GM13977 (cell line): ENCODE results near the gene AP1AR.

ENCODE experiments used
- DNase-seq: peaks from one replicate; pipeline ENCODE4 v3.0.0; 2012; ENCODE audit warnings: low spot score
- in situ Hi-C: fragments of 300-500 bp; cut with MboI; formaldehyde crosslinking; loops from one replicate; pipeline ENCODE4 v1.12.0; 2022; ENCODE audit warnings: low sequenced_read_pairs, low pct_unique_long_range_greater_than_20kb, mixed read lengths, inconsistent platforms; ENCODE audit not compliant: unreplicated experiment
- TF ChIP-seq, protein P1 (sequence below): IDR thresholded peaks from 2 replicates; pipeline ENCODE4 v1.5.1; 2012; ENCODE audit warnings: mild to moderate bottlenecking, control low read depth; ENCODE audit not compliant: insufficient read depth; ENCODE audit errors: extremely low read depth, missing control alignments

Gene AP1AR

DNA sequence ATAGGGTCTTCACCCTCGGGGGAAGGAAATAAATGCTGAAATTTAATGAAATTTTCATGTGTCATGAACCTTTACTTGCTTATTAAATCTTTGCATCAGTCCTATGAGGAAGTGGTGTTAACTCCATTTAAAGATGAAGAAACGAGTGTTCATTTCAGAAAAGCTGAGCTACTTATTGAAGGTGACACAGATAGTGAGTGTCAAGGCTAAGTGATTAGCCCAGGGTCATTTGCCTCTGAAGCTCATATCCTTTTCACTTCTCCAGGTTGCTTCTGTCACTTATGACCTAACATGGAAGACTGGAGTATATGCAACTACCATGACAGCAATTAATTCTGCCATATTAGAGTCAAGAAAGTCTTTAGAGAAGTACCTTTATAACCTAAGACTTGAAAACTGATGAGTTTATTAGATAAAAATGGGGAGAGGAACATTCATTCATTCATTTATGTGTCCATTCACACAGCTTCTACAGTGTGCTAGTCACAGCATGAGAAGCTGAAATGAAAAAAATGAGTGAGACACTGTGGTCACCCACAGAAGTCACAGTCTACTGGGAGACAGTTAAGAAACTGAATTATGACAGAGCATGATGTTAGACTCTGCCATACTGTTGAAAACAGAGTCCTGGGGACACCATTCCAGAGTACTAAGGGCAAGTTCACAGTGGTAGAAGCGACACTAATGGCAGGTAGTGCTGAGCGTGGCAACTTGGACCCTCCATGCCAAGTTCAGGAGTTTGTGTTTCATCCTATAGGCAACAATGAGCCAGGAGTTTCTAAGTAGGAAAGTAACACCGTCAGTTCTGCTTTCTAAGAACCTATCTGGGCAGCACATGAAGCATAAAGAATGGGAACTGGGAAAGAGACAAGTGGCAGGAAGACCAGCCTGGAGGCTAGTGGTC is 86.9 kb downstream of the AP1AR start:
- DNase-seq = peak; percentile 35

More for the DNA sequence above, 86.9 kb downstream of the AP1AR start:
- TF ChIP-seq, protein P1, sequence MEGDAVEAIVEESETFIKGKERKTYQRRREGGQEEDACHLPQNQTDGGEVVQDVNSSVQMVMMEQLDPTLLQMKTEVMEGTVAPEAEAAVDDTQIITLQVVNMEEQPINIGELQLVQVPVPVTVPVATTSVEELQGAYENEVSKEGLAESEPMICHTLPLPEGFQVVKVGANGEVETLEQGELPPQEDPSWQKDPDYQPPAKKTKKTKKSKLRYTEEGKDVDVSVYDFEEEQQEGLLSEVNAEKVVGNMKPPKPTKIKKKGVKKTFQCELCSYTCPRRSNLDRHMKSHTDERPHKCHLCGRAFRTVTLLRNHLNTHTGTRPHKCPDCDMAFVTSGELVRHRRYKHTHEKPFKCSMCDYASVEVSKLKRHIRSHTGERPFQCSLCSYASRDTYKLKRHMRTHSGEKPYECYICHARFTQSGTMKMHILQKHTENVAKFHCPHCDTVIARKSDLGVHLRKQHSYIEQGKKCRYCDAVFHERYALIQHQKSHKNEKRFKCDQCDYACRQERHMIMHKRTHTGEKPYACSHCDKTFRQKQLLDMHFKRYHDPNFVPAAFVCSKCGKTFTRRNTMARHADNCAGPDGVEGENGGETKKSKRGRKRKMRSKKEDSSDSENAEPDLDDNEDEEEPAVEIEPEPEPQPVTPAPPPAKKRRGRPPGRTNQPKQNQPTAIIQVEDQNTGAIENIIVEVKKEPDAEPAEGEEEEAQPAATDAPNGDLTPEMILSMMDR = no peak
- in situ Hi-C loops = no loop called here
